Smooth muscle cell (in vitro differentiated cells): ENCODE data around the gene THRB. TPM values are rescaled to one million over a fixed set of nuclear protein-coding genes. Genes with fewer than 3 reads are reported as not detected.

ENCODE experiments used
- DNase-seq: peaks from one replicate; lab custom pipeline; 2025; ENCODE audit not compliant: unreplicated experiment; lab: John Stamatoyannopoulos, UW
- H2AFZ ChIP-seq: fragments of 200-600 bp; sonication (generic); 2 replicates; pipeline ENCODE4 v1.6.0; 2016; ENCODE audit warnings: antibody characterized with exemption, low read depth, mild to moderate bottlenecking
- H3F3A ChIP-seq: fragments of 200-600 bp; sonication (generic); 2 replicates; pipeline ENCODE4 v1.6.0; 2017; ENCODE audit warnings: antibody characterized with exemption, low read depth
- H3K27ac ChIP-seq: fragments of 200-600 bp; sonication (generic); 2 replicates; pipeline ENCODE4 v1.5.1; 2016; ENCODE audit warnings: low read depth, mild to moderate bottlenecking
- H3K27me3 ChIP-seq: fragments of 200-600 bp; sonication (generic); 2 replicates; pipeline ENCODE4 v1.6.1; 2016; ENCODE audit warnings: low read depth, mild to moderate bottlenecking
- H3K36me3 ChIP-seq: fragments of 200-600 bp; sonication (generic); 2 replicates; pipeline ENCODE4 v1.5.1; 2016; ENCODE audit warnings: low read depth
- H3K4me1 ChIP-seq: fragments of 200-600 bp; sonication (generic); 2 replicates; pipeline ENCODE4 v1.5.1; 2016; ENCODE audit warnings: low read depth
- H3K4me2 ChIP-seq: fragments of 200-600 bp; sonication (generic); 2 replicates; pipeline ENCODE4 v1.6.0; 2016; ENCODE audit warnings: mild to moderate bottlenecking
- H3K4me3 ChIP-seq: fragments of 200-600 bp; sonication (generic); 2 replicates; pipeline ENCODE4 v1.5.1; 2016; ENCODE audit warnings: mild to moderate bottlenecking
- H3K79me2 ChIP-seq: fragments of 200-600 bp; sonication (generic); 2 replicates; pipeline ENCODE4 v1.6.0; 2016; ENCODE audit warnings: low read depth, mild to moderate bottlenecking
- H3K9ac ChIP-seq: fragments of 200-600 bp; sonication (generic); 2 replicates; pipeline ENCODE4 v1.6.0; 2016; ENCODE audit warnings: low read depth
- H3K9me3 ChIP-seq: fragments of 200-600 bp; sonication (generic); replicated peaks from 2 replicates; pipeline ENCODE4 v1.5.1; 2016; ENCODE audit warnings: low read depth
- H4K20me1 ChIP-seq: fragments of 200-600 bp; sonication (generic); 2 replicates; pipeline ENCODE4 v1.6.0; 2016; ENCODE audit warnings: low read depth
- WGBS: methylation state at CpG from one replicate; pipeline ENCODE4 v1.1.7; 2016; ENCODE audit warnings: low lambda C conversion rate; 5-methylcytosine and 5-hydroxymethylcytosine counted together
- polyA plus RNA-seq: library from polyadenylated mRNA; unstranded; fragments of >200 nt; fragmentation: Nextera tagmentation; extraction: Ambion mirVana; gene quantifications from 2 replicates; pipeline ENCODE4 v1.2.1, GENCODE V29; 2016
- total RNA-seq: library from RNA; depleted of rRNA; stranded (reverse); fragments of >200 nt; gene quantifications from 2 replicates; pipeline ENCODE4 v1.2.3, GENCODE V29; 2014
- TF ChIP-seq, protein P1 (sequence below): fragments of 200-600 bp; sonication (generic); IDR thresholded peaks from 2 replicates; pipeline ENCODE4 v1.5.1; 2017; ENCODE audit warnings: borderline replicate concordance, mild to moderate bottlenecking, antibody characterized with exemption; ENCODE audit not compliant: insufficient read depth, poor library complexity, severe bottlenecking

The THRB gene
- total and polyA plus RNA-seq, 2 experiments from 2014 or later, result 5.6 to 43.8 TPM

DNA sequence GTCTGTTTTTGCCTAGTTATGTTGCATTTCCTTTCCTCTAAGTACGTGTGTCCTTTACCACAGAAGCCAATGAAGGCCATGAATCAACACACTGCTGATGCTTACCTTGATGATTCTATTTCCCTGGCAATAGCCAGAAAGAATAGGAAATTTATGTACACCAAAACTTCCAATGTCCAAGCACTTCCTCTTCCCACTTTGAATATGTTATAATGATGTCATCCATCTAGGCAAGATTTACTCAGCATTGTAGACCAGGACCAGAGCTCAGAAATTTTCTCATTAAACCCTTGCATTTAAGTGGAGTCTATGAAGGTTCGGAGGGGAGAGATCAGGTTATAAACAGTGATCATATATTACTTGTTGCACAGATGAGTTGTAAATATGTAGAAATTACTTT is 126.0 kb downstream of the THRB start:
- TF ChIP-seq, protein P1, sequence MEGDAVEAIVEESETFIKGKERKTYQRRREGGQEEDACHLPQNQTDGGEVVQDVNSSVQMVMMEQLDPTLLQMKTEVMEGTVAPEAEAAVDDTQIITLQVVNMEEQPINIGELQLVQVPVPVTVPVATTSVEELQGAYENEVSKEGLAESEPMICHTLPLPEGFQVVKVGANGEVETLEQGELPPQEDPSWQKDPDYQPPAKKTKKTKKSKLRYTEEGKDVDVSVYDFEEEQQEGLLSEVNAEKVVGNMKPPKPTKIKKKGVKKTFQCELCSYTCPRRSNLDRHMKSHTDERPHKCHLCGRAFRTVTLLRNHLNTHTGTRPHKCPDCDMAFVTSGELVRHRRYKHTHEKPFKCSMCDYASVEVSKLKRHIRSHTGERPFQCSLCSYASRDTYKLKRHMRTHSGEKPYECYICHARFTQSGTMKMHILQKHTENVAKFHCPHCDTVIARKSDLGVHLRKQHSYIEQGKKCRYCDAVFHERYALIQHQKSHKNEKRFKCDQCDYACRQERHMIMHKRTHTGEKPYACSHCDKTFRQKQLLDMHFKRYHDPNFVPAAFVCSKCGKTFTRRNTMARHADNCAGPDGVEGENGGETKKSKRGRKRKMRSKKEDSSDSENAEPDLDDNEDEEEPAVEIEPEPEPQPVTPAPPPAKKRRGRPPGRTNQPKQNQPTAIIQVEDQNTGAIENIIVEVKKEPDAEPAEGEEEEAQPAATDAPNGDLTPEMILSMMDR, result no peak
- Histone ChIP-seq H3K4me1 (peaks cover 18% of the 10 kb centered on the region), H3K4me2 (no peak overlapping the region), H4K20me1 (no peaks in the 10 kb centered on the region), H3K9ac (no peak overlapping the region), H3K4me3 (no peak overlapping the region), H3K36me3 (no peaks in the 10 kb centered on the region), H3K27me3 (no peaks in the 10 kb centered on the region), H2AFZ (no peak overlapping the region), H3K79me2 (no peaks in the 10 kb centered on the region), H3F3A (no peaks in the 10 kb centered on the region), H3K9me3 (no peaks in the 10 kb centered on the region), H3K27ac (no peak overlapping the region)
- DNase-seq, result no peak
- 75% methylated on average over 2 of the region's 2 CpGs for WGBS

DNA sequence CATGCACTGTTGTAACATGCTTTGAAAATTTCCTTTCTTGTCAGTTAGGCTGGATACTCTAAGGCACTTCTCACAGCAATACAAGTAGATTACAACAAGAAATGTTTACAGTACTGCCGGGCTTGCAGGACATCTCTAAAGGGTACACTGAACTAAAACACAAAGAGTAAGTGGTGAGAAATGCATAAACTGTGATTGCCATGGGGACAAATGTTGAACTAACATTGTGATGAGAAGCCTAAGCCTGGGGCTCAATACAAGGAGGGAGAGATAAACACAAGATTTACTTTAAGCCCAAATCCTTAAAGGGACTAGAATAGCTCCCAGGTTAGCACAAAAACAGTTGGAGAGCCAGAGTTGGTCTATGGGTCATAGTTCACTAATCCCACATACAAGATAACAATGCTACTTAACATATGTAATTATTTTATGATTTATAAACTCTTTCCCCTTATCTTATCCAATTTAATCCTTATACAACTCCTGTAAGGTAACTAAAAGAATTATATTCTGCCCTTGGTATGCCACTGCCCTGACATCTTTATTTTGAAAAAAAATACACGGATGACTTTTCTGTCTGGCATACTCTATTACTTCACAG is 126.9 kb downstream of the THRB start:
- no peak for DNase-seq
- no peaks in the 10 kb centered on the region for H3K36me3 ChIP-seq
- TF ChIP-seq, protein P1, result no peak
- H3F3A ChIP-seq, result no peaks in the 10 kb centered on the region
- 47% methylated on average over 2 of the region's 2 CpGs for WGBS
- no peaks in the 10 kb centered on the region for H3K9me3 ChIP-seq
- H3K27ac ChIP-seq, result peak overlapping the region; percentile 50
- H3K4me1 ChIP-seq, result peaks cover 18% of the 10 kb centered on the region
- no peaks in the 10 kb centered on the region for H3K79me2 ChIP-seq
- no peak overlapping the region for H2AFZ ChIP-seq
- H3K4me2 ChIP-seq, result peak overlapping the region; percentile 63
- H3K27me3 ChIP-seq, result no peaks in the 10 kb centered on the region
- no peak overlapping the region for H3K4me3 ChIP-seq
- no peak overlapping the region for H3K9ac ChIP-seq
- H4K20me1 ChIP-seq, result no peaks in the 10 kb centered on the region

DNA sequence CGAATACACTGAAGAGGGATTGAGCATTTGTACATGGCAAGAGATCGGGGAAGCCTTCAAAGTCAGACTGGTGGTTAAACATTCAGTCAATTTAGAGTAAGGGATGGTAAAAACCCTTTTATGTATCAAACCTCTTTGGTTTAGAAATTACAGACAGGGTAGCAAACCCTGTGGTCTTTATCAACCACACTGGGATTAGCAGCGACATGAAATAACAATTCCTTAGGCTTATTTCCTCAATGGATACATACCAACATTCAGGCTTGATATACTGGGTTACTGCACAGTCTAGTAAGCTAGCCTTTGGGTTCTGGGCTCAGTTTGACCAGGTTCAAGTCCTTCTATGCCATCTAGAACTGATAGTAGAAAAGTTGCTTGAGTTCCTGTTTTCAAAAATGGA is 127.4 kb downstream of the THRB start:
- WGBS, result 37% methylated on average over 3 of the region's 3 CpGs
- no peak for DNase-seq

More for the DNA sequence above, 127.4 kb downstream of the THRB start:
- Histone ChIP-seq H3K4me3 (no peak overlapping the region), H4K20me1 (no peaks in the 10 kb centered on the region), H3K4me1 (peaks cover 18% of the 10 kb centered on the region), H3K9me3 (no peaks in the 10 kb centered on the region), H3K9ac (no peak overlapping the region), H3K4me2 (peak overlapping the region; percentile 63), H3F3A (no peaks in the 10 kb centered on the region), H3K36me3 (no peaks in the 10 kb centered on the region), H3K27ac (peak overlapping the region; percentile 50), H3K27me3 (no peaks in the 10 kb centered on the region), H3K79me2 (no peaks in the 10 kb centered on the region), H2AFZ (no peak overlapping the region)
- TF ChIP-seq, protein P1, result no peak
